HepG2 (cell line): ENCODE data around the gene STIMATE. TPM values are rescaled to one million over a fixed set of nuclear protein-coding genes. Genes with fewer than 3 reads are reported as not detected.

Experiments
- ATAC-seq: fragments of 200-7000 bp; cut with Tn5 transposase; 3 replicates; pipeline ENCODE4 v1.9.1; 2020; ENCODE audit warnings: mild to moderate bottlenecking, moderate library complexity
- BruUV-seq: library from RNA; stranded (reverse); fragments of 400-500 nt; replicated peaks from 2 replicates; lab custom pipeline; 2021; lab: Mats Ljungman, UMichigan
- CTCF ChIA-PET: fragments of 300-600 bp; formaldehyde crosslinking; extraction: SDS; loops from one replicate; lab custom pipeline; 2021; ENCODE audit warnings: low total read pairs, inconsistent platforms, low intra/inter-chr PET ratio; lab: Yijun Ruan, JAX
- POLR2A ChIA-PET: fragments of 350-600 bp; sonication (Branson Sonifier 250); formaldehyde crosslinking; loops from one replicate; lab custom pipeline; 2020; ENCODE audit warnings: antibody characterized with exemption, inconsistent platforms; lab: Yijun Ruan, JAX
- DNase-seq: peaks from one replicate; pipeline ENCODE4 v3.0.0-alpha.2; 2015; ENCODE audit warnings: low spot score
- FAIRE-seq: peaks from 3 replicates; lab custom pipeline; 2011; peaks lifted over from hg19 to GRCh38; lab: Jason Lieb, UNC
- H2AFZ ChIP-seq: one replicate; pipeline ENCODE4 v1.6.1; 2011; ENCODE audit warnings: low read length, inconsistent platforms
- H3K27ac ChIP-seq: fragments of 300-600 bp; 3 replicates; pipeline ENCODE4 v1.8.0; 2011; ENCODE audit warnings: mixed run types, mild to moderate bottlenecking, mixed read lengths, low read length, inconsistent platforms; ENCODE audit not compliant: insufficient read depth; ENCODE audit errors: extremely low read length
- H3K27me3 ChIP-seq, 2 experiments: fragments of 200-600 bp in 1 of 2; 2 replicates in 1 of 2; 3 replicates in 1 of 2; pipeline versions ENCODE4 v1.6.0 to v1.8.0; 2011; ENCODE audit warnings: low read length in 2 of 2, mild to moderate bottlenecking in 2 of 2, moderate library complexity in 2 of 2, inconsistent platforms in 1 of 2; ENCODE audit not compliant: insufficient read depth in 2 of 2, control insufficient read depth in 1 of 2
- H3K36me3 ChIP-seq, 2 experiments: fragments of 200-600 bp in 1 of 2; replicated peaks in 1 of 2; 2 replicates in 1 of 2; 3 replicates in 1 of 2; pipeline versions ENCODE4 v1.5.1 to v1.8.0; 2011; ENCODE audit warnings: low read length in 2 of 2, inconsistent platforms in 1 of 2; ENCODE audit not compliant: insufficient read depth in 2 of 2, control insufficient read depth in 1 of 2
- H3K4me1 ChIP-seq: 2 replicates; pipeline ENCODE4 v1.5.1; 2012; ENCODE audit warnings: low read length, inconsistent platforms; ENCODE audit not compliant: insufficient read depth
- H3K4me2 ChIP-seq: 2 replicates; pipeline ENCODE4 v1.6.0; 2011; ENCODE audit warnings: low read depth, low read length, inconsistent platforms
- H3K4me3 ChIP-seq, 3 experiments: fragments of 200-600 bp in 1 of 3; sonication (generic), shearing (Covaris generic) in 1 of 3; replicated peaks in 1 of 3; 2 replicates each; pipeline ENCODE4 v1.5.1; 2011 to 2016; ENCODE audit warnings: low read length in 3 of 3, inconsistent platforms in 2 of 3, low read depth in 2 of 3, mild to moderate bottlenecking in 2 of 3, control low read depth in 1 of 3, mixed read lengths in 1 of 3; ENCODE audit not compliant: insufficient read depth in 1 of 3
- H3K79me2 ChIP-seq: one replicate; pipeline ENCODE4 v1.6.1; 2011; ENCODE audit warnings: low read length, inconsistent platforms; ENCODE audit not compliant: insufficient read depth
- H3K9ac ChIP-seq: 2 replicates; pipeline ENCODE4 v1.6.0; 2011; ENCODE audit warnings: mild to moderate bottlenecking, low read depth, low read length, inconsistent platforms; ENCODE audit not compliant: insufficient read depth
- H3K9me3 ChIP-seq: 2 replicates; pipeline ENCODE4 v1.5.1; 2012; ENCODE audit warnings: mild to moderate bottlenecking, low read length
- H4K20me1 ChIP-seq: 2 replicates; pipeline ENCODE4 v1.6.0; 2011; ENCODE audit warnings: inconsistent platforms, mild to moderate bottlenecking, low read length, moderate library complexity; ENCODE audit not compliant: insufficient read depth
- BCLAF1 ChIP-seq: fragments of 450-650 bp; IDR thresholded peaks from 2 replicates; pipeline ENCODE4 v1.6.1; 2017; ENCODE audit warnings: mild to moderate bottlenecking
- CAMTA2 ChIP-seq: sonication (generic); formaldehyde crosslinking; IDR thresholded peaks from 2 replicates; pipeline ENCODE4 v1.4.0; 2020; ENCODE audit warnings: mild to moderate bottlenecking, missing genetic modification reagents, borderline replicate concordance
- HNF4A ChIP-seq: sonication (generic); formaldehyde crosslinking; IDR thresholded peaks from 2 replicates; pipeline ENCODE4 v1.4.0; 2020; ENCODE audit warnings: missing genetic modification reagents
- KAT7 ChIP-seq: IDR thresholded peaks from 2 replicates; pipeline ENCODE4 v1.6.1; 2018; ENCODE audit warnings: borderline replicate concordance, missing compliant biosample characterization
- NFYB ChIP-seq: sonication (generic); formaldehyde crosslinking; IDR thresholded peaks from 2 replicates; pipeline ENCODE4 v1.4.0; 2020; ENCODE audit warnings: missing genetic modification reagents
- PRDM15 ChIP-seq: sonication (generic); formaldehyde crosslinking; IDR thresholded peaks from 2 replicates; pipeline ENCODE4 v1.4.0; 2020; ENCODE audit warnings: missing genetic modification reagents
- SKIL ChIP-seq: sonication (generic); formaldehyde crosslinking; IDR thresholded peaks from 2 replicates; pipeline ENCODE4 v1.8.0; 2022; ENCODE audit warnings: missing genetic modification reagents, mild to moderate bottlenecking, moderate library complexity, borderline replicate concordance
- SRSF1 ChIP-seq: fragments of 200-400 bp; formaldehyde crosslinking; optimal IDR thresholded peaks from 2 replicates; pipeline ENCODE3; 2017; ENCODE audit warnings: mild to moderate bottlenecking, low read depth, low read length, moderate library complexity
- ZBTB20 ChIP-seq: sonication (generic); formaldehyde crosslinking; IDR thresholded peaks from 2 replicates; pipeline ENCODE4 v1.8.1; 2023; ENCODE audit warnings: missing genetic modification reagents, low read depth, mild to moderate bottlenecking, borderline replicate concordance
- ZBTB26 ChIP-seq: IDR thresholded peaks from 2 replicates; pipeline ENCODE4 v1.6.1; 2016; ENCODE audit warnings: missing compliant biosample characterization, missing genetic modification reagents, borderline replicate concordance
- ZSCAN29 ChIP-seq: sonication (generic); formaldehyde crosslinking; conservative IDR thresholded peaks from 2 replicates; pipeline ENCODE4 v1.4.0; 2020; ENCODE audit warnings: mild to moderate bottlenecking, missing genetic modification reagents
- WGBS: methylation state at CpG from one replicate; pipeline ENCODE4 v1.1.6; 2017; ENCODE audit warnings: low lambda C conversion rate; 5-methylcytosine and 5-hydroxymethylcytosine counted together
- in situ Hi-C: cut with HindIII; loops from 2 replicates; pipeline ENCODE4 v1.10.0; 2017; ENCODE audit warnings: low pct_unique_long_range_greater_than_20kb; ENCODE audit not compliant: extremely low pct_ligation_motif_present
- intact Hi-C: fragments of 100-400 bp; cut with micrococcal nuclease; formaldehyde crosslinking; loops from one replicate; pipeline ENCODE4 v1.10.0; 2022; ENCODE audit not compliant: unreplicated experiment
- polyA plus RNA-seq, 8 experiments: library from polyadenylated mRNA; depleted of rRNA in 3 of 8; stranded (reverse) in 7 of 8; unstranded in 1 of 8; fragments of >200 nt; fragmentation: Illumina TruSeq in 4 of 8; extraction: Trizol in 4 of 8; gene quantifications; 2 replicates each; pipeline versions ENCODE4 v1.2.1 to v1.2.3, GENCODE V29; 2011 to 2016; ENCODE audit warnings: low read depth in 4 of 8, missing spikeins in 1 of 8, mixed read lengths in 1 of 8; ENCODE audit not compliant: insufficient read depth in 1 of 8
- total RNA-seq, 5 experiments: library from RNA; depleted of rRNA; stranded (reverse); fragments of >200 nt; fragmentation: Illumina TruSeq; extraction: Trizol; gene quantifications; 2 replicates each; pipeline ENCODE4 v1.2.3, GENCODE V29; 2016; ENCODE audit warnings: low read depth in 1 of 5

Gene STIMATE
- total and polyA plus RNA-seq, 2 of the 13 experiments (the other 11 are each of a cell fraction or from before 2014, with no cell fraction given) = 5.7 to 11.7 TPM

GRCh38 chr3:52880474-52880873 is 16.9 kb downstream of the STIMATE start:
- intact Hi-C loops = no loop called here
- Histone ChIP-seq H3K4me3 (no peak overlapping the region), H3K27ac (no peak overlapping the region), H3K9me3 (no peaks in the 10 kb centered on the region), H3K4me1 (peaks cover 3% of the 10 kb centered on the region), H2AFZ (no peak overlapping the region), H4K20me1 (no peaks in the 10 kb centered on the region), H3K27me3 (no peaks in the 10 kb centered on the region), H3K36me3 (0 out of 5 replicates have a peak, but pooled peaks cover 0 to 3% of the 10 kb centered on the region in 2 experiments), H3K4me2 (no peak overlapping the region), H3K9ac (no peak overlapping the region), H3K79me2 (no peaks in the 10 kb centered on the region)
- BruUV-seq = no TSS peak
- in situ Hi-C loops = no loop called here
- ATAC-seq (no peak), DNase-seq (no peak), FAIRE-seq (no peak)
- 96% methylated on average over 3 of the region's 3 CpGs for WGBS
- ChIA-PET CTCF (interaction anchor here (1.0 kb wide), 1 partner anchor 54 kb away, joined by 3 read pairs; no protein-coding TSS in a partner anchor), POLR2A (no interaction called here)
- TF ChIP-seq NFYB (CRISPR knock-in tag) = no peak
- TF ChIP-seq SKIL = no peak
- no peak for TF ChIP-seq PRDM15
- no peak for TF ChIP-seq CAMTA2 (CRISPR knock-in tag)
- TF ChIP-seq HNF4A (CRISPR knock-in tag) = no peak
- TF ChIP-seq SRSF1 = no peak
- TF ChIP-seq ZSCAN29 = no peak
- TF ChIP-seq KAT7 (CRISPR knock-in tag) = no peak
- TF ChIP-seq BCLAF1 = no peak
- TF ChIP-seq ZBTB26 (CRISPR knock-in tag) = no peak
- no peak for TF ChIP-seq ZBTB20 (CRISPR knock-in tag)
